Measurements from ENCODE around the gene MPDZ.

DNA sequence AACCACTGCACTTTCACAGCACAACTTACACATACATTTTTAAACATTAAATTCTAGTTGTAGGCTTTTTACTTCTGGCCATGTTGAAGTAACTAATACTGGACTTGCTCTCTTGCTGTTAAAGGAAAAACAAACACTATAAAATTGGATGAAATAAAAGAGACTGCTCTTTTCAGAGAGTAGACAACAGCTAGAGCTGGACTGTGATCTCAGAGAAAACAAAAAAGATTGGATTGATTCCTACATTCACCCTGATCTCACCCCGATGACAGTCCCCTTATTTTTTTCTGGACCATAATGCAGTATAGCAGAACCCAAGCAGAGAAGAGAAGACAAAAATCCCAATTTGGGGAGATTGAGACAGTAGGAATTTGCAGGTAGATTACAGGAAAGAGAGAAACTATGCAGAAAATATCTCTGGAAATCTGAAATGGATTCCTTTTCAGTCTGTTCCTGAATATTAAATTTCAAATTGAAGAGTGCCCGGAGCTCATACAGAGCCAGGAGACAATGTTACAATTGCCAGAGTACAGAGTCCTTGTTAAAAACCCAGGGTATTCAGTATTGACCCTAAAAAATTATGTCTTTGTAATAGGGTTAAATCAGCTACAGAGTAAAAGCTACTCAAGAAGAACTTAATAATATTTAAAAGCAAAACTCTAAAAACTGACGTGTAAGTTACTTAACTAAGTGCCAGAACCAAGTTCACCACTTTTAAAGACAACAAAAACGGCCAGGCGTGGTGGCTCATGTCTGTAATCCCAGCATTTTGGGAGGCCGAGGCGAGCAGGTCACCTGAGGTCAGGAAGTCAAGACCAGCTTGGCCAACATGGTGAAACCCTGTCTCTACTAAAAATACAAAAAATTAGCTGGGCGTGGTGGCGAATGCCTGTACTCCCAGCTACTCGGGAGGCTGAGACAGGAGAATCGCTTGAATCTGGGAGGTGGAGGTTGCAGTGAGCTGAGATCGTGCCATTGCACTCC, 208.6 kb downstream of the MPDZ start:
- TF ChIP-seq, protein P1, sequence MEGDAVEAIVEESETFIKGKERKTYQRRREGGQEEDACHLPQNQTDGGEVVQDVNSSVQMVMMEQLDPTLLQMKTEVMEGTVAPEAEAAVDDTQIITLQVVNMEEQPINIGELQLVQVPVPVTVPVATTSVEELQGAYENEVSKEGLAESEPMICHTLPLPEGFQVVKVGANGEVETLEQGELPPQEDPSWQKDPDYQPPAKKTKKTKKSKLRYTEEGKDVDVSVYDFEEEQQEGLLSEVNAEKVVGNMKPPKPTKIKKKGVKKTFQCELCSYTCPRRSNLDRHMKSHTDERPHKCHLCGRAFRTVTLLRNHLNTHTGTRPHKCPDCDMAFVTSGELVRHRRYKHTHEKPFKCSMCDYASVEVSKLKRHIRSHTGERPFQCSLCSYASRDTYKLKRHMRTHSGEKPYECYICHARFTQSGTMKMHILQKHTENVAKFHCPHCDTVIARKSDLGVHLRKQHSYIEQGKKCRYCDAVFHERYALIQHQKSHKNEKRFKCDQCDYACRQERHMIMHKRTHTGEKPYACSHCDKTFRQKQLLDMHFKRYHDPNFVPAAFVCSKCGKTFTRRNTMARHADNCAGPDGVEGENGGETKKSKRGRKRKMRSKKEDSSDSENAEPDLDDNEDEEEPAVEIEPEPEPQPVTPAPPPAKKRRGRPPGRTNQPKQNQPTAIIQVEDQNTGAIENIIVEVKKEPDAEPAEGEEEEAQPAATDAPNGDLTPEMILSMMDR (conservative IDR thresholded peaks at IDR 0.05; ENCODE audit: low read depth in 2 of 2): no peak
- TF ChIP-seq POLR2AphosphoS5 (IDR thresholded peaks at IDR 0.05; ENCODE audit: low read depth): no peak
- no peak for TF ChIP-seq JUNB (IDR thresholded peaks at IDR 0.05; ENCODE audit: unreplicated experiment)
- TF ChIP-seq EZH2 (IDR thresholded peaks at IDR 0.05; ENCODE audit: low read depth, unreplicated experiment): no peak
- TF ChIP-seq CREB1 (CRISPR knock-in tag; IDR thresholded peaks at IDR 0.05; ENCODE audit: low read depth): no peak
- TF ChIP-seq, protein P2, sequence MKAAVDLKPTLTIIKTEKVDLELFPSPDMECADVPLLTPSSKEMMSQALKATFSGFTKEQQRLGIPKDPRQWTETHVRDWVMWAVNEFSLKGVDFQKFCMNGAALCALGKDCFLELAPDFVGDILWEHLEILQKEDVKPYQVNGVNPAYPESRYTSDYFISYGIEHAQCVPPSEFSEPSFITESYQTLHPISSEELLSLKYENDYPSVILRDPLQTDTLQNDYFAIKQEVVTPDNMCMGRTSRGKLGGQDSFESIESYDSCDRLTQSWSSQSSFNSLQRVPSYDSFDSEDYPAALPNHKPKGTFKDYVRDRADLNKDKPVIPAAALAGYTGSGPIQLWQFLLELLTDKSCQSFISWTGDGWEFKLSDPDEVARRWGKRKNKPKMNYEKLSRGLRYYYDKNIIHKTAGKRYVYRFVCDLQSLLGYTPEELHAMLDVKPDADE (IDR thresholded peaks at IDR 0.05): no peak
- no peak for TF ChIP-seq EZH2phosphoT487 (IDR thresholded peaks at IDR 0.05; ENCODE audit: unreplicated experiment)
- TF ChIP-seq, protein P3, sequence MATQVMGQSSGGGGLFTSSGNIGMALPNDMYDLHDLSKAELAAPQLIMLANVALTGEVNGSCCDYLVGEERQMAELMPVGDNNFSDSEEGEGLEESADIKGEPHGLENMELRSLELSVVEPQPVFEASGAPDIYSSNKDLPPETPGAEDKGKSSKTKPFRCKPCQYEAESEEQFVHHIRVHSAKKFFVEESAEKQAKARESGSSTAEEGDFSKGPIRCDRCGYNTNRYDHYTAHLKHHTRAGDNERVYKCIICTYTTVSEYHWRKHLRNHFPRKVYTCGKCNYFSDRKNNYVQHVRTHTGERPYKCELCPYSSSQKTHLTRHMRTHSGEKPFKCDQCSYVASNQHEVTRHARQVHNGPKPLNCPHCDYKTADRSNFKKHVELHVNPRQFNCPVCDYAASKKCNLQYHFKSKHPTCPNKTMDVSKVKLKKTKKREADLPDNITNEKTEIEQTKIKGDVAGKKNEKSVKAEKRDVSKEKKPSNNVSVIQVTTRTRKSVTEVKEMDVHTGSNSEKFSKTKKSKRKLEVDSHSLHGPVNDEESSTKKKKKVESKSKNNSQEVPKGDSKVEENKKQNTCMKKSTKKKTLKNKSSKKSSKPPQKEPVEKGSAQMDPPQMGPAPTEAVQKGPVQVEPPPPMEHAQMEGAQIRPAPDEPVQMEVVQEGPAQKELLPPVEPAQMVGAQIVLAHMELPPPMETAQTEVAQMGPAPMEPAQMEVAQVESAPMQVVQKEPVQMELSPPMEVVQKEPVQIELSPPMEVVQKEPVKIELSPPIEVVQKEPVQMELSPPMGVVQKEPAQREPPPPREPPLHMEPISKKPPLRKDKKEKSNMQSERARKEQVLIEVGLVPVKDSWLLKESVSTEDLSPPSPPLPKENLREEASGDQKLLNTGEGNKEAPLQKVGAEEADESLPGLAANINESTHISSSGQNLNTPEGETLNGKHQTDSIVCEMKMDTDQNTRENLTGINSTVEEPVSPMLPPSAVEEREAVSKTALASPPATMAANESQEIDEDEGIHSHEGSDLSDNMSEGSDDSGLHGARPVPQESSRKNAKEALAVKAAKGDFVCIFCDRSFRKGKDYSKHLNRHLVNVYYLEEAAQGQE (IDR thresholded peaks at IDR 0.05; ENCODE audit: unreplicated experiment): no peak
- no peak for TF ChIP-seq STAT1 (IDR thresholded peaks at IDR 0.05; ENCODE audit: unreplicated experiment)
- no peak for TF ChIP-seq ZNF114 (CRISPR knock-in tag; IDR thresholded peaks at IDR 0.05)
- no peak for TF ChIP-seq ZNF331 (CRISPR knock-in tag; IDR thresholded peaks at IDR 0.05; ENCODE audit: low read depth)

Data from GM23338 (cell line).